Nucleus accumbens (tissue), 56 donors: ENCODE measurements around the gene RBMS3.

ENCODE experiments used
- DNase-seq, 56 donors: peaks; one replicate each; lab custom pipeline; 2025; lab: John Stamatoyannopoulos, UW

RBMS3 gene

GRCh38 chr3:29695201-29695600, 414.3 kb downstream of the RBMS3 start:
- no peak for DNase-seq

DNA sequence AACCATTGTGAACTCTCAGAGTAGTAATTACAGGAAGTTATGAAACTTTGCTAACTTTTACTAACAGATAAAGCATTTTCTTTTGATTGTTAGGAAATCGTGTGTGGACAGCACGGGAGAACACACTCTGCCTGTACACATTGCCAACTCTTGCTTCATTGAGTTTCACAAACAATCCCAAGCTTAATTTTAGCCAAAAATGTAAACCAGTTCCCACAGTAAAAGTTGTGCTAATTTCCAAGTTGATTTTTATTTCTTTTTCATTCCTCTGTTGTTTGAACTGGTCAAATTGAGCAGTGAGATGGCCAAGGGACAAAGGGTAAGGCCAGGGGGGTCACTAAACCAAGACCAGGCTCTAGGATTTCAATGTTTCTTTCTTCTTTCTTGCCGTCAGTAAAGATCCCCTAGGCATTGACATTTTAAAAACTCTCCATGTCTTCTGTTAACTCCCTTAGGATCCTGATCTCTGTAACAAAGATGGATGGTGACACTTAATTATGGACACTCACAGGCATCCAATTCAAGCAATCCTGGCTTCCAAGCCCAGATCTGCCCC, 414.9 kb downstream of the RBMS3 start:
- no peak for DNase-seq

- DNase-seq = no peak
These were observed 415.4 kb downstream of the RBMS3 start for GRCh38 chr3:29696311-29696710.

GRCh38 chr3:29697989-29698388, 417.1 kb downstream of the RBMS3 start:
- no peak for DNase-seq

- DNase-seq = no peak
These were observed 419.4 kb downstream of the RBMS3 start for GRCh38 chr3:29700256-29700655.

DNA sequence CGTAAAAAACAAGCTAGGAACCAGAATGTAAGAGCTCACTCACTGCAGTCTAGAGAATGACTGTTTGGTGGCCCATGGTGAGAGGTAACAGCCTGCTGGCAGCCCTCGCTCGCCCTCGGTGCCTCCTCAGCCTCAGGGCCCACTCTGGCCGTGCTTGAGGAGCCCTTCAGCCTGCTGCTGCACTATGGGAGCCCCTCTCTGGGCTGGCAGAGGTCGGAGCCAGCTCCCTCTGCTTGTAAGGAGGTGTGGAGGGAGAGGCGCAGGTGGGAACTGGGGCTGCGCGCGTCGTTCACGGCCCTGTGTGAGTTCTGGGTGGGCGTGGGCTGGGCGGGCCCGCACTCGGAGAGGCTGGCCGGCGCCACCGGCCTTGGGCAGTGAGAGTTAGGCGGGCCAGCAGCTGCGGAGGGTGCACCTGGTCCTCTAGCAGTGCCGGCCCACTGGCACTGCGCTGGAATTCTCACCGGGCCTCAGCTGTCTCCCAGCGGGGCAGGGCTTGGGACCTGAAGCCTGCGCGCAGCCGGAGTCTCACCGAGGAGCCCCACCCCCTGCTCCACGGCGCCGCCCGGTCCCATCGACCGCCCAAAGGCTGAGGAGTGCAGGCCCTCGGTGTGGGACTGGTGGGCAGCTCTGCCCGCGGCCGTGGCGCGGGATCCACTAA, 420.6 kb downstream of the RBMS3 start:
- DNase-seq = no peak

- no peak for DNase-seq
These were observed 425.3 kb downstream of the RBMS3 start for GRCh38 chr3:29705906-29706844.

GRCh38 chr3:29708884-29709283, 428.0 kb downstream of the RBMS3 start:
- no peak for DNase-seq

DNA sequence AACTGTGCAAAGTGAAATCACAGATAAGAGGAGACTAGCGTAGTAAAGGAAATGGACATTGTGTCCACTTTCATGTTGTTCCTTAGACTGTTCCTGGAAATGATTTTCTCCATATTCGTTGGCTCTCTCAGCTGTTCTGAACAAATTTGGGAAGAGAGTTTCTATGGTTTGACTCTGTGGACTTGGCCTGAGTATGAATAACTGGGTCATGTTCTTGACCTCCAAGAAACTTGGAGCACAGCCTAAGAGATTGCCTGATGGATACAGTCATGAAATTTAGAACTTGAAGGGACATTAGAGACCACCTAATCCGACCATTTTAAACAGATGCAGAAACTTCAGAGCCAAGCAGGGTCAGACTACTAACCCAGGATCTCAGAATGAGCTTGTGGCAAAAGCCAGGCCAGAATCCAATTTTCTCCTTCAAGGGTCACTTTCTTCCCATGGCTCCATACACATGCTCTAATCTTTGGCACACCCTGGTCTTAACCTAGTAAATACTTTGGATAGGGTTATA, 430.4 kb downstream of the RBMS3 start:
- DNase-seq = no peak

DNA sequence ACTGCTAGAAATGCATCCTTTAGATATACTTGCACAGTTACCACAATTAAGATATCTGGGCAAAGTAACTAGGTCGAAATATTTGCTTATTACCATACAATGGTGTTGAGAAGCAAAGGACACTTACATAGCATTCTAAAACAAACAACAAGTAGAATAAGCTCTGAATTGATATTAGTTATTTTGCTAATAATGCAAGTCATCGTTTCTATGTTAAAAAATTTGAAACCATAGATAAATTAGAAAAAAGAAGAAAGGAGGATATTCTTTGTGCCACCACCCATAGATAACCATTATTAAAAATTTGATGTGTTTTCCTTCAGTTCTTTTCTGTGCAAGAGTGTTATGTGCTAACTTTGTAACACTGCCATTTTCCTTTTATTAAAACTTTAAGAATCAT, 435.3 kb downstream of the RBMS3 start:
- no peak for DNase-seq

GRCh38 chr3:29718661-29719065, 437.8 kb downstream of the RBMS3 start:
- DNase-seq = no peak

GRCh38 chr3:29720665-29721064, 439.8 kb downstream of the RBMS3 start:
- DNase-seq = no peak

GRCh38 chr3:29721789-29722188, 440.9 kb downstream of the RBMS3 start:
- DNase-seq = no peak

- DNase-seq = no peak
These were observed 450.2 kb downstream of the RBMS3 start for GRCh38 chr3:29731050-29731449.

DNA sequence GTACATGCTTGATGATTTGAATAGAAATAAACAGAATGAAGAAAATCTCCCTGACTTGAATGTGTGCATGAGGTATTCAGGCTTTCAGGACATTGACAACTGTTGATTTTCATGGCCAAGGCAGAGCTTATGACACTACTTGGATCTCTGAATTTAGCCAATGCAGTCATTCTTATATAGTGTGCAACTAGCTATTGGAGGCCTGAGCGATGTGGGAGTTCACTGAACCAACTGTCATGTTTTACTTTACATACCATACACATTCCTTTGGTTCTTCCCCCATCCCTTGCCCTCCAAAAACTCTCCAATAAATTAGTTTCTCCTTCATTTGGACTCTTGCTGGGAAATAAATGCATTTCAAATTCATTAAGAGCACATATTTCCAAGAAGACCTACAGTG, 460.4 kb downstream of the RBMS3 start:
- no peak for DNase-seq

DNA sequence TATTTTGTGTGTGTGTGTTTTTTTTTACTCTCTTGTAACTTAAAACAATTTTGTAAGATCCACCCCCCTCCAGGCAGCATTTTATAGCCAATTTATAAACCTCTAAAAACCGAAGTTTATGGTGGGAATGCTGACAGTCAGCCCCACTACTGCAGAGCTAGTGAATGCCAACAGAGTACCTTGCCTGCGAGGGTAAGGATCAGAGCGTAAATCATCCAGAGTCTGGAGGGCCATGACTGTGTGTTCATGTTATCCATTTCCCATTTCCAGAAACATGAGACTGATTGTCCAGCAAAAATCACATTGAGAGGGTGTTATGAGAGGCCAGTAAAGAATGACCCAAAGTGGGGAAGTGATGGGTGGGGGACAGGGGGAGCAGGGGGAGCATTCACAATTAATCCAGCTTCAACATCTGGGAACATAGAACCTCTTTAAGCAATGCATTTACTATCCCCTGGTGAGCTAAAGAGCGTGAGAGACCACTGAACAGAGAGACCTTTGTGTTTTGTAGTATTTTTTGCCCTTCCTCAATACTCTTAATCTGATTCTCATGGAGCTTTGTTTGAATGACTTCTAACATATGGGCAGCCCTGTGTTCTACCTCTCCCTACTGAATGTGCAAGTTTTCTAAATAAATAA, 464.5 kb downstream of the RBMS3 start:
- no peak for DNase-seq

DNA sequence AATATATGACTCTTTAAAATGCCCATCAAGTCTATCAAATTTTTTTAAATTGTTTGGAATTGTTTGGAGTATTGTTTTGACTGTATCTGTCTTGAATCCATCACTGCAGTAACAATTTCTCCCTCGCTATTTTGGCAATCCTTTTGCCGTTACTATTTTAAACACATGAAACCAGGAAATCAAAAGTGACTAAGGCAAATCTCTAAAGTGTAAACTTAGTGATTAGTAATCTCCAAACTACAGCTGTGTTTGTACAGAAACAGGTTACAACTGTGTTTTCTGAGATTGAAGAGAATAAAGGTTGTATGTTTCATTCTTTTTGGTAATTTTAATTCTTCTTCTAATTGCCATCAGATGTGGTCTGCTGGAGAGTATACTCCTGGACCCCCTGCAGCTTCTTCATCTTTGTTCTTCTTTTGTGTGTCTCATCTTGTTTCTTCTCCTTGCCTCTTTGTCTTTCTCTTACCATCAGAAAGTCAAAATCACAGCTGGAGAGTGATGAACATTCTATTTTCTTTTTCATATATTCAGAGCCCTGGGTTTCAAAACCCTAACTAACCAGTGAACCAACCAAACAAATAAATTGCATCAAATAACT, 465.4 kb downstream of the RBMS3 start:
- DNase-seq = no peak

DNA sequence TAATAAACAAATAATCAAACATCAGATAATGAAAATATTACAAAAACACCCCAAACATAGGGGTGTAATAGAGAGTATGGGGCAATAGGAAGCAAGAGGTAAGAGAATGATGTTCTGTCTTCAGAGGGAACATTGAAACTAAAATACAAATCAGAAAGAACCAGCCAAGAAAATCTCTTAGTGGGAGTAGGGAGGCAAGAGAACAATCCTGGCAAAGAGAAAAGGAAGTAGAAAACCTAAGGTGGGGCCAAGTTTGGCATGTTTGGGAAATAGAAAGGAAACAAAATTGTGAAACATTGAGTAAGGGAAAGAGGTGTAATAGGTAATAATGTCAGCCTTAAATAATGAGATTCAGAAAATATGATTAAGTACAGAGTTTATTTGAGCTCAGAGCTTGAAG, 467.1 kb downstream of the RBMS3 start:
- no peak for DNase-seq

DNA sequence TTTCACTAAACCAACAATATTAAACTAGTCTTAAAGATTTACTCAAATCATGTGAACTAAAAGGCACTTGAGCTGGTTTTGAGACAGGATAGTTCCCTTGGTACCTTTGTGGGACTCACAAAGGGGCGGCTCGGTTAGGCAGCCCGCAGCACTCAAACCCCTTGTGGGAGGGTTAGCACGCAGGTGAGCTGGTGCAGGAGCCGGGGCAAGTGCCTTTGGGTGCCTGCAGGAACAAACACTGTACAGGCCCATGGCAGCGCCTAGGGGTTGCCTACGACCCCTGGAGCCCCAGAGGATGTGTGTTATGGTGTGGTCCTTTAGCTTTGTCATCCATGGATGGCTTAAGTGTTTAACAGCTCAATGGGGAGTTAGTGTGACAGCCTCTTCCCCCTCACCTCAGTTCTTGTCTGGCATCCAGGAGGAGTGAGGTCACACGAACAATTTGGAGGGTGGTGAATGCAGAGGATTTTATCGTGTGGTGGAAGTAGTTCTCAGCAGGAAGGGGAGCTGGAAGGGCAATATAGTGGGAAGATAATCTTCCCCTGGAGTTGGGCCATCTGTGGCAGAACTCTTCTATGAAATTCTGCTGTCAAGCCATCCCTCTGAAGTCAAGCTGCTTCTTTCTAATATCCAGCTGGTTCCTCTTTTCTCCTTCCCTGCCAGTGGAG, 470.9 kb downstream of the RBMS3 start:
- DNase-seq = no peak

DNA sequence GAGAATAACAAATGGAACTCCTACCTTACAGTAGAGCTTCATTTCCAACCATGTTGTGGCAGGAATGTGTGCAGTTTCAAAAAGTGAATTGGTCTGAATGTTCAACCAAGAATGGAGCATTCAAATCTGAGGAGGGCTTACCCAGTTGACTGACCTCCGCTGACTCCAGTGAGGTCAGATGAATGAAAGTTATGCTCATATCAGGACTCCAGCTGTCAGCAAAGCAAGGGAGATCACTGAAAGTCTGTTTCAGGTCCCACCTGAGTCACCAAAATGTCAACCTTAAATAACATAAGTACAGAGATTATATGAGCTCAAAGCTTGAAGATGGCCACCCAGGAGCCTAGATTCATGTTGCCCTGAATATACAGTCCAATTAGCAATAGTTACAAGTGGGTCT, 473.5 kb downstream of the RBMS3 start:
- no peak for DNase-seq
